ENCODE data around the gene CAMK2N1. TPM values are rescaled to one million over a fixed set of nuclear protein-coding genes. Genes with fewer than 3 reads are reported as not detected.
A peak's percentile ranks its signal among the peaks of the same experiment; 100 is the strongest.

CAMK2N1 gene
- total RNA-seq, 2 donors from 2014 or later = 7.3 to 15.9 TPM

DNA sequence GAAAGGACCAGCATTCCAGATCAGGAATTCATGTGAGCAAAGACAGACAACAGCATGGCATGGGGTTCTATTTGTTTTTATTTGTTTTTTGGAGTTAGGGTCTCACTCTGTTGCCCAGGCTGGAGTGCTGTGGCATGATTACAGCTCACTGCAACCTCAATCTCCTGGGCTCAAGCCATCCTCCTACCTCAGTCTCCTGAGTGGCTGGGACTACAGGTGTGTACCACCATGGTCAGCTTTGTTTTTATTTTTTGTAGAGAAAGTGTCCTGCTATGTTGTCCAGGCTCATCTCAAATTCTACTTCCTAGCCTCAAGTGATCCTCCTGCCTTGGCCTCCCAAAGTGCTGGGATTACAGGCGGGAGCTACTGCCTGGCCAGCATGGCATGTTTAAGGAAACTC, 9.7 kb upstream of the CAMK2N1 start:
- DNase-seq (ENCODE audit: low spot score) = no peak
- peaks cover 16% of the 10 kb centered on the region for H3K36me3 ChIP-seq
- no peak overlapping the region for H3K4me3 ChIP-seq
- no peak for ATAC-seq (ENCODE audit: insufficient number of reproducible peaks, low FRiP score, low read depth)
- no peaks in the 10 kb centered on the region for H3K9me3 ChIP-seq
- peaks cover 0 to 8% of the 10 kb centered on the region in 2 donors for H3K4me1 ChIP-seq (ENCODE audit: control insufficient read depth in 1 of 2, low read depth in 2 of 2)
- TF ChIP-seq, protein P1, sequence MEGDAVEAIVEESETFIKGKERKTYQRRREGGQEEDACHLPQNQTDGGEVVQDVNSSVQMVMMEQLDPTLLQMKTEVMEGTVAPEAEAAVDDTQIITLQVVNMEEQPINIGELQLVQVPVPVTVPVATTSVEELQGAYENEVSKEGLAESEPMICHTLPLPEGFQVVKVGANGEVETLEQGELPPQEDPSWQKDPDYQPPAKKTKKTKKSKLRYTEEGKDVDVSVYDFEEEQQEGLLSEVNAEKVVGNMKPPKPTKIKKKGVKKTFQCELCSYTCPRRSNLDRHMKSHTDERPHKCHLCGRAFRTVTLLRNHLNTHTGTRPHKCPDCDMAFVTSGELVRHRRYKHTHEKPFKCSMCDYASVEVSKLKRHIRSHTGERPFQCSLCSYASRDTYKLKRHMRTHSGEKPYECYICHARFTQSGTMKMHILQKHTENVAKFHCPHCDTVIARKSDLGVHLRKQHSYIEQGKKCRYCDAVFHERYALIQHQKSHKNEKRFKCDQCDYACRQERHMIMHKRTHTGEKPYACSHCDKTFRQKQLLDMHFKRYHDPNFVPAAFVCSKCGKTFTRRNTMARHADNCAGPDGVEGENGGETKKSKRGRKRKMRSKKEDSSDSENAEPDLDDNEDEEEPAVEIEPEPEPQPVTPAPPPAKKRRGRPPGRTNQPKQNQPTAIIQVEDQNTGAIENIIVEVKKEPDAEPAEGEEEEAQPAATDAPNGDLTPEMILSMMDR (IDR thresholded peaks at IDR 0.05) = no peak
- no peak overlapping the region for H3K27ac ChIP-seq
- H3K27me3 ChIP-seq (replicated peaks; ENCODE audit: insufficient read depth) = no peaks in the 10 kb centered on the region

DNA sequence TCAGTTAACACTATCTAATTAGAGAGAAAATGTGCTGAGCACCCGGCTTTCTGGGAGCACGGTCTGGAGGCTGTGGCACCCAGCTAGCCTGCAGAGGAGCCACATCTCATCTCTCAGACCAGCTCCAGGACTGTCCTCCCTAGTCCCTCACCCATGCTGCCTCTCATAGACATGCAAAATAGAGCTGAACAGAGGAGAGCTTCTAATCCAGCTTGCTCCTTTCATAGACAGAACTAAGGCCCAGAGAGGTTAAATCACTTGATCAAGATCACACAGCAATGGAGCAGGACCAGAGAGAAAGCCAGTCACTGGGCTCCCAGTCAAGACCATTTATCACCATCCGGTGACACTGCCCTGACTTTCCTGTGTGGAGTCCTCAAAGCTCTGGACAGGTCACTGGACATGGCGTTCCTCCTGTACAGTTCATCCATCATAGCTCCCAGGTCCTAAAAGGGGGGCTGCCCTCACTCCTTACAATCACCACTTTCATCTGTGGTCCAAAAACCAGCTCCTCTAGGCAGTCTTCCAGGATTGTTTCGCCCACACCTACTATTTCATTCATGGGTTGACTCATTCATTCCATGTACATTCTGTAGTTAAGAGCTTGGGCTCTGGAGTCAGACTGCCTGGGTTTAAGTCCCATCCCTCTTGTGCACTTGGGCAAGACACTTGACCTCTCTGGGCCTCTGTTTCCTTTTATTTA, 8.8 kb upstream of the CAMK2N1 start:
- TF ChIP-seq, protein P1 (IDR thresholded peaks at IDR 0.05) = no peak
- DNase-seq (ENCODE audit: low spot score) (no peak), ATAC-seq (ENCODE audit: insufficient number of reproducible peaks, low FRiP score, low read depth) (no peak)
- no peaks in the 10 kb centered on the region for H3K27me3 ChIP-seq (replicated peaks; ENCODE audit: insufficient read depth)
- peaks cover 7% of the 10 kb centered on the region for H3K36me3 ChIP-seq
- H3K27ac ChIP-seq = no peak overlapping the region
- no peak overlapping the region for H3K4me3 ChIP-seq
- H3K4me1 ChIP-seq (ENCODE audit: control insufficient read depth in 1 of 2, low read depth in 2 of 2) = peaks cover 0 to 8% of the 10 kb centered on the region in 2 donors
- H3K9me3 ChIP-seq = no peaks in the 10 kb centered on the region

DNA sequence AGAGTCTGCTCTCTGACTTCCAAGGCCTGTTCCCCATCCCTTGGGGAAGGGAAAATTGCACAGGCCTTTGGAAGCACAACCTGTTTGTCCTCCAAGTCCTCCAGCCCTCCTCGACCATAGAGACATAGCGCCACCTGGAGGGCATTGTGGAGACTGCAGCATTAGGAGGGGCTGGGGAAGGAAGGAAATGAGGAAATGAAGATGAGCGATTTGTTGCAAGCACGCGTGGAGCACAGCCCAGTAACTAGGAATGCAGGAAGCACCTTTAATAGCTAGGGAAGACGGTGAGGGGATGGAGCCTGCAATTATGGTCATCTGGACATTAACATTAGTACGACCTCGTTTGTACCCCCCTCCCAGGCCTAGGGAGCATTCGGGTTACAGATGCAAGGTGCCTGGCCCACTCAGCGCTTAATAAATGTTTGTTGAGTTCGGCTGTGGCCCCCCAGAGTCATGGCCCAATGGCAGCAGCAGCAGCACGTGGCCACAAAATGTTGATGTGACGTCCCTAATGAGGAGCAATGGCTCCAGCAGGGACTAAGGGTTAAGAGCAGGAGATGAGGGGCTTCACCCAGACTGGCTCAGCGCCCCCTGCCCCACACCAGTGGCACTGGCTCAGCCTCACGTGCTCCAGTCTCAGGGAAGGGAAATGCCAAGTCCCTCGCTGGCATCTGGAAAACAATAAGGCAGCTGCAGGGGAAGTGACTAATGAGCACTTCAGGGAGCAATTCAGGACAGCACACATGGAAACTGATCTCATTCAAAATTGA, 8.0 kb upstream of the CAMK2N1 start:
- Histone ChIP-seq H3K4me3 (no peak overlapping the region), H3K27me3 (replicated peaks; ENCODE audit: insufficient read depth) (no peaks in the 10 kb centered on the region), H3K9me3 (no peaks in the 10 kb centered on the region), H3K27ac (no peak overlapping the region), H3K36me3 (peaks cover 3% of the 10 kb centered on the region), H3K4me1 (ENCODE audit: control insufficient read depth in 1 of 2, low read depth in 2 of 2) (peaks cover 0 to 8% of the 10 kb centered on the region in 2 donors)
- DNase-seq (ENCODE audit: low spot score) (peak; percentile 62), ATAC-seq (ENCODE audit: insufficient number of reproducible peaks, low FRiP score, low read depth) (peak; percentile 42)
- TF ChIP-seq, protein P1 (IDR thresholded peaks at IDR 0.05) = peak; percentile 94

DNA sequence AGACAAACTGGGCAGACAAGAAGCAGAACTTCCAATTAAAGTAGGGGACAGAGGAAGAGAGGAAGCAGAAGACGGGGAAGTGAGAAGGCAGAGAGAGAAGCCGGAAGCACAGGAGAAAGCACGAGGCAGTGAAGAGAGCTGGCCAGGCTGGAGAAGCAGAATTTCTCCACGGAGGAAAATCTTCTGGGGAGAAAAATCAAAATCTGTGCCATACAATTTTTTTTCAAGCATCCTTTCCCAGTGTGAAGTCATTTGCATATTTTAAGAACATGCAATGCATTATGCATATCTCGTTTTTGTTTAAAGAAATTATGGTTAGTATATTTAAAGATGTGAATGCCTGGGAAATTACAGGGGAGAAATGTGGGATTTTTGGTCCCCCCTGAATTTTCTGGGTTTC, 7.3 kb upstream of the CAMK2N1 start:
- Histone ChIP-seq H3K27me3 (replicated peaks; ENCODE audit: insufficient read depth) (no peaks in the 10 kb centered on the region), H3K9me3 (no peaks in the 10 kb centered on the region), H3K36me3 (no peaks in the 10 kb centered on the region), H3K27ac (no peak overlapping the region), H3K4me3 (no peak overlapping the region), H3K4me1 (ENCODE audit: control insufficient read depth in 1 of 2, low read depth in 2 of 2) (peaks cover 0 to 8% of the 10 kb centered on the region in 2 donors)
- DNase-seq (ENCODE audit: low spot score) (no peak), ATAC-seq (ENCODE audit: insufficient number of reproducible peaks, low FRiP score, low read depth) (no peak)
- TF ChIP-seq, protein P1 (IDR thresholded peaks at IDR 0.05) = no peak

DNA sequence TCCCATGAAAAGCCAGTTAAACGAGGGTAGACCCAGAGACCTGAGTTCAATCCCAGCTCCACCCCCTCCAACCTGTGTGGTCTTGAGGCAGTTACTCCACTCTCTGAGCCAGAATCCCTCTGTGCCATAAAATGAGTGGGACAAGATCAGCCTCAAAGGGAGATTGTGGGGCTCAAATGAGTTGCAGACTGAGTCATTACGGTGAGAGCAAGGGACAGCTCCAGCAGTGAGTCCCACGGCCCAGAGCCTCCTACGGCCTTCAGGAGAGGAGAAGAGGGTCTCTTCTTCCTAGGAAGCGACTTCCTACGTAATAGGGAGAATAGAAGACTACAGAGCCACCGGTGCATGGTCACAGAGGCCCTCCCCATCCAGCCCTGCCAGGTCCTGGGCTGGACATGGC, 6.7 kb upstream of the CAMK2N1 start:
- DNase-seq (ENCODE audit: low spot score) (no peak), ATAC-seq (ENCODE audit: insufficient number of reproducible peaks, low FRiP score, low read depth) (no peak)
- H3K36me3 ChIP-seq = no peaks in the 10 kb centered on the region
- peaks cover 0 to 8% of the 10 kb centered on the region in 2 donors for H3K4me1 ChIP-seq (ENCODE audit: control insufficient read depth in 1 of 2, low read depth in 2 of 2)
- H3K9me3 ChIP-seq = no peaks in the 10 kb centered on the region
- H3K4me3 ChIP-seq = no peak overlapping the region
- H3K27ac ChIP-seq = no peak overlapping the region
- TF ChIP-seq, protein P1 (IDR thresholded peaks at IDR 0.05) = no peak
- H3K27me3 ChIP-seq (replicated peaks; ENCODE audit: insufficient read depth) = no peaks in the 10 kb centered on the region
